Kidney (tissue), 14 donors: ENCODE measurements around the gene SLC46A2. TPM values are rescaled to one million over a fixed set of nuclear protein-coding genes. Genes with fewer than 3 reads are reported as not detected.
A peak's percentile ranks its signal among the peaks of the same experiment; 100 is the strongest.

Experiments used
- DNase-seq, 5 donors: peaks; one replicate each; pipeline ENCODE4 v3.0.0-alpha.2; 2013 to 2020
- FAIRE-seq: peaks from 2 replicates; lab custom pipeline; 2012; peaks lifted over from hg19 to GRCh38; lab: Jason Lieb, UNC
- H3K27ac ChIP-seq, 2 donors: one replicate each; pipeline ENCODE4 v1.7.0; 2013; ENCODE audit warnings: low read depth in 2 of 2, low read length in 2 of 2, inconsistent platforms in 1 of 2
- H3K27me3 ChIP-seq: one replicate; pipeline ENCODE4 v1.7.1; 2013; ENCODE audit warnings: low read length, inconsistent platforms; ENCODE audit not compliant: control insufficient read depth, insufficient read depth
- H3K36me3 ChIP-seq, 3 donors: one replicate each; pipeline versions ENCODE4 v1.7.0 to v1.7.1; 2013; ENCODE audit warnings: low read length in 3 of 3, control low read depth in 1 of 3, inconsistent platforms in 1 of 3; ENCODE audit not compliant: insufficient read depth in 3 of 3, control insufficient read depth in 2 of 3
- H3K4me1 ChIP-seq, 3 donors: one replicate each; pipeline versions ENCODE4 v1.7.0 to v1.7.1; 2013; ENCODE audit warnings: low read length in 3 of 3, inconsistent platforms in 1 of 3, low read depth in 1 of 3; ENCODE audit not compliant: control insufficient read depth in 2 of 3, insufficient read depth in 2 of 3
- H3K4me3 ChIP-seq, 3 donors: one replicate each; pipeline versions ENCODE4 v1.7.0 to v1.8.1; 2013; ENCODE audit warnings: low read length in 3 of 3, control low read depth in 1 of 3, inconsistent platforms in 1 of 3
- H3K9ac ChIP-seq, 3 donors: one replicate each; pipeline versions ENCODE4 v1.7.0 to v1.7.1; 2013; ENCODE audit warnings: low read length in 3 of 3, control low read depth in 1 of 3, inconsistent platforms in 1 of 3
- H3K9me3 ChIP-seq, 3 donors: one replicate each; pipeline versions ENCODE4 v1.7.0 to v1.7.1; 2013; ENCODE audit warnings: low read length in 3 of 3, control low read depth in 1 of 3, inconsistent platforms in 1 of 3; ENCODE audit not compliant: control insufficient read depth in 2 of 3, insufficient read depth in 1 of 3
- CTCF ChIP-seq: IDR thresholded peaks from 3 replicates; pipeline ENCODE4 v1.5.1; 2012; ENCODE audit warnings: mild to moderate bottlenecking, moderate library complexity, borderline replicate concordance; ENCODE audit not compliant: insufficient read depth; ENCODE audit errors: extremely low read depth
- intact Hi-C: fragments of 100-400 bp; cut with DNase I; formaldehyde crosslinking; loops from one replicate; pipeline ENCODE4 v1.11.1; 2022
- polyA plus RNA-seq: library from polyadenylated mRNA; stranded (reverse); fragments of 350-450 nt; fragmentation: Illumina TruSeq; extraction: RNeasy Lipid Tissue Mini Kit (QIAGEN cat#74804); gene quantifications from one replicate; pipeline ENCODE4 v1.2.3, GENCODE V29; 2014; ENCODE audit warnings: low read depth, low replicate concordance; ENCODE audit not compliant: insufficient read depth
- total RNA-seq: library from RNA; stranded (reverse); fragmentation: NEBNext Ultra II Directional; extraction: Animal tissue kit (Norgen Biotek cat#: 25700); gene quantifications from one replicate; pipeline ENCODE4 v1.2.1, GENCODE V29; 2021
- donor health status: control.
- donor health status: control.
- donor health status: control.
- donor health status: control.
- donor health status: control.
- donor health status: DM: yes; HTN: yes; CAD: no.
- donor health status: Normal renal cell carcinoma (clear cell type).

Gene SLC46A2
- total and polyA plus RNA-seq, 2 donors from 2014 or later, result 0.66 TPM; not detected in 1

- intact Hi-C loops, result no loop called here
- H3K9ac ChIP-seq, result no peak overlapping the region
- DNase-seq (no peak), FAIRE-seq (no peak)
- H3K27me3 ChIP-seq, result no peaks in the 10 kb centered on the region
- H3K9me3 ChIP-seq, result no peaks in the 10 kb centered on the region
- H3K4me1 ChIP-seq, result peaks cover 0 to 7% (median 0%) of the 10 kb centered on the region in 3 donors
- no peak for TF ChIP-seq CTCF
- H3K4me3 ChIP-seq, result no peak overlapping the region
- H3K36me3 ChIP-seq, result no peaks in the 10 kb centered on the region
- H3K27ac ChIP-seq, result no peak overlapping the region
Observed at GRCh38 chr9:112886351-112886750, 4.3 kb downstream of the SLC46A2 start.

GRCh38 chr9:112885324-112885723 lies 5.4 kb downstream of the SLC46A2 start:
- TF ChIP-seq CTCF, result no peak
- Histone ChIP-seq H3K36me3 (no peaks in the 10 kb centered on the region), H3K27ac (no peak overlapping the region), H3K9ac (no peak overlapping the region), H3K4me3 (no peak overlapping the region), H3K4me1 (peaks cover 0 to 4% (median 0%) of the 10 kb centered on the region in 3 donors), H3K27me3 (no peaks in the 10 kb centered on the region), H3K9me3 (no peaks in the 10 kb centered on the region)
- intact Hi-C loops, result no loop called here
- no peak for FAIRE-seq
- no peak for DNase-seq

GRCh38 chr9:112884721-112885120 lies 6.0 kb downstream of the SLC46A2 start:
- DNase-seq (no peak), FAIRE-seq (no peak)
- intact Hi-C loops, result no loop called here
- Histone ChIP-seq H3K36me3 (no peaks in the 10 kb centered on the region), H3K9me3 (no peaks in the 10 kb centered on the region), H3K9ac (no peak overlapping the region), H3K27me3 (no peaks in the 10 kb centered on the region), H3K4me1 (no peaks in the 10 kb centered on the region), H3K4me3 (peak overlapping the region in 1 of 3 donors; percentile 4), H3K27ac (no peak overlapping the region)
- no peak for TF ChIP-seq CTCF

- Histone ChIP-seq H3K9ac (no peak overlapping the region), H3K27me3 (no peaks in the 10 kb centered on the region), H3K9me3 (no peaks in the 10 kb centered on the region), H3K4me1 (no peaks in the 10 kb centered on the region), H3K4me3 (no peak overlapping the region), H3K36me3 (no peaks in the 10 kb centered on the region), H3K27ac (no peak overlapping the region)
- TF ChIP-seq CTCF, result no peak
- DNase-seq (peak in 4 of 5 donors; percentile 51 to 87 (median 82)), FAIRE-seq (no peak)
- intact Hi-C loops, result no loop called here
Observed at GRCh38 chr9:112884101-112884500, 6.6 kb downstream of the SLC46A2 start.
